Tibial artery (tissue), 4 donors: ENCODE data around the gene FRMD1.

Source experiments
- DNase-seq, 2 donors: peaks; one replicate each; pipeline ENCODE4 v3.0.0-alpha.2; 2019
- H3K27ac ChIP-seq, 2 donors: fragments of 200-600 bp; sonication (generic) in 1 of 2; 1 replicate in 1 of 2; 2 replicates in 1 of 2; pipeline ENCODE4 v1.5.1; 2018 to 2019; ENCODE audit warnings: mild to moderate bottlenecking in 1 of 2
- H3K27me3 ChIP-seq, 2 donors: fragments of 200-600 bp; sonication (generic) in 1 of 2; one replicate each; pipeline versions ENCODE4 v1.5.1 to v1.6.0; 2016 to 2019
- H3K36me3 ChIP-seq, 3 donors: fragments of 200-600 bp; sonication (generic) in 2 of 3; one replicate each; pipeline ENCODE4 v1.5.1; 2016 to 2019; ENCODE audit warnings: mild to moderate bottlenecking in 2 of 3
- H3K4me1 ChIP-seq, 4 donors: fragments of 200-600 bp; sonication (generic) in 2 of 4; 1 replicate in 3 of 4; 2 replicates in 1 of 4; pipeline ENCODE4 v1.5.1; 2016 to 2019
- H3K4me3 ChIP-seq, 2 donors: fragments of 200-600 bp; sonication (generic) in 1 of 2; 1 replicate in 1 of 2; 2 replicates in 1 of 2; pipeline ENCODE4 v1.5.1; 2018 to 2019; ENCODE audit warnings: mild to moderate bottlenecking in 2 of 2
- H3K9me3 ChIP-seq, 3 donors: fragments of 200-600 bp; sonication (generic) in 1 of 3; one replicate each; pipeline ENCODE4 v1.5.1; 2016 to 2019
- intact Hi-C: fragments of 100-400 bp; cut with DNase I; formaldehyde crosslinking; loops from one replicate; pipeline ENCODE4 v1.15.0; 2023; ENCODE audit warnings: low total_unique reads
- TF ChIP-seq, protein P1 (sequence below), 2 experiments: fragments of 200-600 bp in 1 of 2; fragments of 450-650 bp in 1 of 2; IDR thresholded peaks; one replicate each; pipeline ENCODE4 v1.5.1; 2017 to 2019; ENCODE audit warnings: antibody characterized with exemption in 2 of 2, mild to moderate bottlenecking in 1 of 2, moderate library complexity in 1 of 2

FRMD1 gene

DNA sequence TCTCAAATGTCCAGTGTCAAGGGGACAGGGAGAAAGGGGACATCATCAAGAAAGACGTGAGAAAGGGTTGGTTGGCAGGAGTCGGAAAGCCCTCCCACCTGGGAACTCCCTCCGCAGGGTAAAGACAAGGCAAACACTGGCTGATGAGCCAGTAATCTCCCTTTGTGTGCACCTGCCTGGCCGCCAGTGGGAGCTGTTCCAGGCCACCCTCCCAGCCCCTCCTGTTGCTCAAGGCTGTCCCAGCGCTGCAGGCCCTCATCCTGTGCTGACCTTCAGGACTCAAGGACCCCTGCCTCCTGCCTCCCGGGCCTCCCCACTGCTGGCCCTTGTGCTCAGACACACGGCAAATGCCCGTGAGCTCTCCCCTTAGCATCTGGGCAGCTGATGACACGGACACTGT lies 7.4 kb downstream of the FRMD1 start:
- Histone ChIP-seq H3K36me3 (no peaks in the 10 kb centered on the region), H3K4me3 (no peak overlapping the region), H3K27ac (no peak overlapping the region), H3K27me3 (no peaks in the 10 kb centered on the region), H3K4me1 (peaks cover 0 to 11% (median 0%) of the 10 kb centered on the region in 4 donors), H3K9me3 (no peaks in the 10 kb centered on the region)
- DNase-seq = no peak
- intact Hi-C loops = no loop called here
- TF ChIP-seq, protein P1, sequence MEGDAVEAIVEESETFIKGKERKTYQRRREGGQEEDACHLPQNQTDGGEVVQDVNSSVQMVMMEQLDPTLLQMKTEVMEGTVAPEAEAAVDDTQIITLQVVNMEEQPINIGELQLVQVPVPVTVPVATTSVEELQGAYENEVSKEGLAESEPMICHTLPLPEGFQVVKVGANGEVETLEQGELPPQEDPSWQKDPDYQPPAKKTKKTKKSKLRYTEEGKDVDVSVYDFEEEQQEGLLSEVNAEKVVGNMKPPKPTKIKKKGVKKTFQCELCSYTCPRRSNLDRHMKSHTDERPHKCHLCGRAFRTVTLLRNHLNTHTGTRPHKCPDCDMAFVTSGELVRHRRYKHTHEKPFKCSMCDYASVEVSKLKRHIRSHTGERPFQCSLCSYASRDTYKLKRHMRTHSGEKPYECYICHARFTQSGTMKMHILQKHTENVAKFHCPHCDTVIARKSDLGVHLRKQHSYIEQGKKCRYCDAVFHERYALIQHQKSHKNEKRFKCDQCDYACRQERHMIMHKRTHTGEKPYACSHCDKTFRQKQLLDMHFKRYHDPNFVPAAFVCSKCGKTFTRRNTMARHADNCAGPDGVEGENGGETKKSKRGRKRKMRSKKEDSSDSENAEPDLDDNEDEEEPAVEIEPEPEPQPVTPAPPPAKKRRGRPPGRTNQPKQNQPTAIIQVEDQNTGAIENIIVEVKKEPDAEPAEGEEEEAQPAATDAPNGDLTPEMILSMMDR (IDR thresholded peaks at IDR 0.05) = no peak

DNA sequence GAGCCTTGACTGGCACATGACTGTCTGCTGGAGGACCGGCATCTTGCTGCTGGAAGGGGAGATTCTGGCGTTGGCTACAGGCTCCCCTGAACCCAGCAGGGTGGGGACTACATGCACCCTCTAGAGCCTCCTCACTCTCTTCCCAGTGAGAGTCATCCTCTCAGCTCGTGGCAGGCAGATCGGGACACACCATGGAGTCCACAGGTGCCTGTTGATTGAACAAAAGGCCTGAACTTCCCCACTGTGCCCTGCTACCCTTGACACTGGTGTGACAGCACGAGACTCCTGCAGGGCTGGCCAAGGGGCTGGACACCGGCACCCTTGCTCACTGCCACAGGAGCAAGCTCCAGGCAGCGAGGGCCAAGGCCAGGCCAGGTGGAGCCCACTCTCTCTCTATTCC lies 8.2 kb downstream of the FRMD1 start:
- TF ChIP-seq, protein P1 (IDR thresholded peaks at IDR 0.05) = no peak
- DNase-seq = no peak
- Histone ChIP-seq H3K4me3 (no peak overlapping the region), H3K4me1 (peaks cover 0 to 11% (median 0%) of the 10 kb centered on the region in 4 donors), H3K27me3 (no peaks in the 10 kb centered on the region), H3K9me3 (no peaks in the 10 kb centered on the region), H3K27ac (no peak overlapping the region), H3K36me3 (no peaks in the 10 kb centered on the region)
- intact Hi-C loops = no loop called here

DNA sequence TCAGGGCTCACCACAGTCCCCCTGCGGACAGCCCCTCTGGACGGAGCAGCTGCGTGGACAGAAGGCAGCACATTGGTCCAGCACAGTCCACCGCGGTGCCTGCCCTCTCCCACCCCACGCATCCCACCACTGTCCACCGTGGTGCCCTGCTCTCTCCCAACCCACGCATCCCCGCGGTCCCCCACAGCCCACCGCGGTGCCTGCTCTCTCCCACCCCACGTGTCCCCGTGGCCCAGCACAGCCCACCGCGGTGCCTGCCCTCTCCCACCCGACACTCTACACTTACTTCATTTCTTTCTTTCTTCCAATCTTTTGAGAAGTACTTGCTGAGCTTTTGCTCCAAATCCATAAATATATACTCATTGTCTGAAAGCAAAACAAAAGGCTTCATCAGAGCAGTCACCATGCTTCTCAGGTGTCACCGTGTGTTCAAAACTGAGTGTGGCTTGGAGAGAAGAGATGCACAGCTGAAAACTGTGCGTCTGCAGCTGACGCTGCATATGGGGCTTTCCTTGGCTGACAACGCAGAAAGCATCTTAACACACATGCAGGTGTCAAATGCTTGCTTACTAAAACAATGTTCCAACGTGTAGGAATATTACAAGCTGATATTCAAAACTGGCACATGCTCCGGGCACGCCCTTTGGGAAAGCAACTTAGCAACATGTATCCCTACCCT lies 11.8 kb downstream of the FRMD1 start:
- H3K9me3 ChIP-seq = no peaks in the 10 kb centered on the region
- peaks cover 0 to 1% (median 0%) of the 10 kb centered on the region in 4 donors for H3K4me1 ChIP-seq
- no peak overlapping the region for H3K27ac ChIP-seq
- no peaks in the 10 kb centered on the region for H3K36me3 ChIP-seq
- TF ChIP-seq, protein P1 (IDR thresholded peaks at IDR 0.05) = no peak
- H3K4me3 ChIP-seq = no peak overlapping the region
- intact Hi-C loops = no loop called here
- no peaks in the 10 kb centered on the region for H3K27me3 ChIP-seq
- DNase-seq = no peak

DNA sequence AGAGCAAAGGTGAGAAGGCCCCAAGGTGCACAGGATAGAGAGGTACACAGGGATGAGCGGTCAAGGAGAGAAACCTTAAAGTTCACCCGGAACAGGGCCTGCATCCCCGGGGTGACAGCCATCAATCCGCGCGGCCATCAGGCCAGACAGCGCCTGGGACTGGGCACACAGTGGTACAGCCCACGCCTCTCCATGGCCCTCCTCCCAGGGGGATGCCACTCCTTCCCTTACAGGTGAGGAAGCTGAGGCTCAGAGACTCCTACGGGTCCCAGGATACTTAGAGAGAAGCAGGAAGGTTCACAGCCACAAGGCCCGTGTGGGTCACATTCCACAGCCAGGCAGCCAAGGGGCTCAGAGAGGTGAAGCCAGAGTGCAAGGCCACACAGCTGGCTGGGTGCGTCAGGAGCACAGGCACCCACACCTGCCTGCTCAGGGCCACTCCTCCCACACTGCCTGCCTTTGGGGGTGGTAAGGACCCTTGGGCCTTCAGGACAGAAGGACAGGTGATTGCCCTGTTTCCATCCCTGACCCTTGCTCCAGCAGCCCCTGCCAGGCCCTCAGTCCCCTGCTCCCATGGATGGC lies 14.7 kb downstream of the FRMD1 start:
- Histone ChIP-seq H3K36me3 (no peaks in the 10 kb centered on the region), H3K27me3 (no peaks in the 10 kb centered on the region), H3K4me3 (no peak overlapping the region), H3K9me3 (no peaks in the 10 kb centered on the region), H3K4me1 (peaks cover 0 to 9% (median 8%) of the 10 kb centered on the region in 4 donors), H3K27ac (no peak overlapping the region)
- TF ChIP-seq, protein P1 (IDR thresholded peaks at IDR 0.05) = no peak
- DNase-seq = no peak
- intact Hi-C loops = no loop called here

DNA sequence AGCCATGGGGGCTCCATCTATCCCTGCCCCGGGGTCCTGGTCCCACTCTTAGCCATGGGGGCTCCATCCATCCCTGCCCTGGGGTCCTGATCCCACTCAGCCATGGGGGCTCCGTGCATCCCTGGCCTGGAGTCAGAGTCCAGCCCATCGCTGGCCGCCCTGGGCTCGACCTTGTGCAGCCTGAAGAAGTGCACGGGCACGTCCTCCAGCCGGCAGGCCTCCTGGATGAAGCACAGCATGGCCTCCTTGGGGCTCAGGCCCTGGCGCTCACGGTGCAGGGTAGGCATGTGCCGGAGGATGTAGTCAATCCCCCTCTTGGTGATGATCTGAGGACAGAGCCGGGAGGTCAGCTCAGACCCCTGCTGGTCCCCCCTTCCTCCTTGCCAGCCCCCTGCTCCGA lies 15.6 kb downstream of the FRMD1 start:
- DNase-seq = no peak
- Histone ChIP-seq H3K36me3 (no peaks in the 10 kb centered on the region), H3K27me3 (no peaks in the 10 kb centered on the region), H3K4me1 (peaks cover 0 to 9% (median 8%) of the 10 kb centered on the region in 4 donors), H3K9me3 (no peaks in the 10 kb centered on the region), H3K4me3 (no peak overlapping the region), H3K27ac (no peak overlapping the region)
- intact Hi-C loops = no loop called here
- TF ChIP-seq, protein P1 (IDR thresholded peaks at IDR 0.05) = no peak
